Measurements from ENCODE around the gene PYGM.

The PYGM gene

GRCh38 chr11:64778223-64778472 lies 18.4 kb upstream of the PYGM start:
- peaks cover 44% of the 10 kb centered on the region for H3K79me2 ChIP-seq (ENCODE audit: insufficient read depth, low read length)
- peak overlapping the region; percentile 91 for H3K27ac ChIP-seq (ENCODE audit: low read depth, low read length)
- no peaks in the 10 kb centered on the region for H3K9me2 ChIP-seq (replicated peaks; ENCODE audit: insufficient read depth, low read length)

GRCh38 chr11:64777449-64778222 lies 17.9 kb upstream of the PYGM start:
- no peaks in the 10 kb centered on the region for H3K27me3 ChIP-seq (ENCODE audit: low read length)
- peak overlapping the region; percentile 89 for H3K9ac ChIP-seq (ENCODE audit: low read length)
- no peak for TF ChIP-seq CTCF (IDR thresholded peaks at IDR 0.05; ENCODE audit: insufficient read depth, low read length, poor library complexity, severe bottlenecking)
- no peak for TF ChIP-seq EZH2phosphoT487 (conservative IDR thresholded peaks at IDR 0.05; ENCODE audit: low read length)
- H3K4me2 ChIP-seq (ENCODE audit: low read depth, low read length, poor library complexity, severe bottlenecking): peak overlapping the region; percentile 90
- H2AFZ ChIP-seq (ENCODE audit: low read depth, low read length, severe bottlenecking): no peak overlapping the region
- H3K79me2 ChIP-seq (ENCODE audit: insufficient read depth, low read length): peaks cover 49% of the 10 kb centered on the region
- H3K9me2 ChIP-seq (replicated peaks; ENCODE audit: insufficient read depth, low read length): no peaks in the 10 kb centered on the region
- no peaks in the 10 kb centered on the region for H3K9me3 ChIP-seq (ENCODE audit: insufficient read depth, low read length)
- peaks cover 47% of the 10 kb centered on the region for H3F3A ChIP-seq (ENCODE audit: insufficient read depth)
- H3K36me3 ChIP-seq (ENCODE audit: low read length): peaks cover 45% of the 10 kb centered on the region
- peak overlapping the region; percentile 91 for H3K27ac ChIP-seq (ENCODE audit: low read depth, low read length)
- peaks cover 46% of the 10 kb centered on the region for H4K20me1 ChIP-seq (ENCODE audit: low read depth, low read length)
- H3K4me3 ChIP-seq (ENCODE audit: insufficient read depth, low read length, poor library complexity, severe bottlenecking): peak overlapping the region; percentile 87

More at GRCh38 chr11:64778223-64778472, 18.4 kb upstream of the PYGM start:
- no peaks in the 10 kb centered on the region for H3K27me3 ChIP-seq (ENCODE audit: low read length)
- H3K36me3 ChIP-seq (ENCODE audit: low read length): peaks cover 40% of the 10 kb centered on the region
- peaks cover 41% of the 10 kb centered on the region for H4K20me1 ChIP-seq (ENCODE audit: low read depth, low read length)
- H3K4me3 ChIP-seq (ENCODE audit: insufficient read depth, low read length, poor library complexity, severe bottlenecking): peak overlapping the region; percentile 77
- H3K9ac ChIP-seq (ENCODE audit: low read length): peak overlapping the region; percentile 89
- peak overlapping the region; percentile 45 for H3K4me2 ChIP-seq (ENCODE audit: low read depth, low read length, poor library complexity, severe bottlenecking)
- H3K9me3 ChIP-seq (ENCODE audit: insufficient read depth, low read length): no peaks in the 10 kb centered on the region
- peaks cover 43% of the 10 kb centered on the region for H3F3A ChIP-seq (ENCODE audit: insufficient read depth)
- TF ChIP-seq CTCF (IDR thresholded peaks at IDR 0.05; ENCODE audit: insufficient read depth, low read length, poor library complexity, severe bottlenecking): no peak
- TF ChIP-seq EZH2phosphoT487 (conservative IDR thresholded peaks at IDR 0.05; ENCODE audit: low read length): no peak
- no peak overlapping the region for H2AFZ ChIP-seq (ENCODE audit: low read depth, low read length, severe bottlenecking)

- Histone ChIP-seq H2AFZ (ENCODE audit: low read depth, low read length, severe bottlenecking) (no peak overlapping the region), H3F3A (ENCODE audit: insufficient read depth) (peaks cover 47% of the 10 kb centered on the region), H3K4me2 (ENCODE audit: low read depth, low read length, poor library complexity, severe bottlenecking) (peak overlapping the region; percentile 90), H3K36me3 (ENCODE audit: low read length) (peaks cover 53% of the 10 kb centered on the region), H4K20me1 (ENCODE audit: low read depth, low read length) (peaks cover 53% of the 10 kb centered on the region), H3K79me2 (ENCODE audit: insufficient read depth, low read length) (peaks cover 57% of the 10 kb centered on the region), H3K9me2 (replicated peaks; ENCODE audit: insufficient read depth, low read length) (no peaks in the 10 kb centered on the region), H3K4me3 (ENCODE audit: insufficient read depth, low read length, poor library complexity, severe bottlenecking) (peak overlapping the region; percentile 87), H3K9ac (ENCODE audit: low read length) (peak overlapping the region; percentile 89), H3K9me3 (ENCODE audit: insufficient read depth, low read length) (no peaks in the 10 kb centered on the region), H3K27ac (ENCODE audit: low read depth, low read length) (no peak overlapping the region), H3K27me3 (ENCODE audit: low read length) (no peaks in the 10 kb centered on the region)
- no peak for TF ChIP-seq CTCF (IDR thresholded peaks at IDR 0.05; ENCODE audit: insufficient read depth, low read length, poor library complexity, severe bottlenecking)
- TF ChIP-seq EZH2phosphoT487 (conservative IDR thresholded peaks at IDR 0.05; ENCODE audit: low read length): no peak
Observed at GRCh38 chr11:64776875-64777274, 17.1 kb upstream of the PYGM start.
